Measurements from ENCODE around the gene SLC44A5.

The SLC44A5 gene

DNA sequence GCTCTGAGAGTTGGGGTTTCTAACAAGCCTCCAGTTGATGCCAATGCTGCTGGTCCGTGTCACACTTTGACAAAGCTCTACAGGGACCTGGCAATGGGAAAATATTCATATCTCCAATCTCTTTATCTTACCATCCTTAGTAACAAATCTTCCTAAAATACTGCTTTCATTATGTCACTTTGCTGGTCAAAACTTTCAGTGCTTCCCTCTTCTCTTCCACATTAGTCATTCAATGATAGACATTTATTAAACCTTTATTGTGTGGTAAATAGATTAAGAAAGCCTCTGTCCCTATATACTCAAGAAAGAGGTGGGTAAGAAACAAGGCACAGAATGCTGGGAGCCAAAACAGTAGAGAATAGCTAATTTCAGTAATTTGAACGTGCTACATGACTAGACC, 79.3 kb downstream of the SLC44A5 start:
- TF ChIP-seq, protein P1, sequence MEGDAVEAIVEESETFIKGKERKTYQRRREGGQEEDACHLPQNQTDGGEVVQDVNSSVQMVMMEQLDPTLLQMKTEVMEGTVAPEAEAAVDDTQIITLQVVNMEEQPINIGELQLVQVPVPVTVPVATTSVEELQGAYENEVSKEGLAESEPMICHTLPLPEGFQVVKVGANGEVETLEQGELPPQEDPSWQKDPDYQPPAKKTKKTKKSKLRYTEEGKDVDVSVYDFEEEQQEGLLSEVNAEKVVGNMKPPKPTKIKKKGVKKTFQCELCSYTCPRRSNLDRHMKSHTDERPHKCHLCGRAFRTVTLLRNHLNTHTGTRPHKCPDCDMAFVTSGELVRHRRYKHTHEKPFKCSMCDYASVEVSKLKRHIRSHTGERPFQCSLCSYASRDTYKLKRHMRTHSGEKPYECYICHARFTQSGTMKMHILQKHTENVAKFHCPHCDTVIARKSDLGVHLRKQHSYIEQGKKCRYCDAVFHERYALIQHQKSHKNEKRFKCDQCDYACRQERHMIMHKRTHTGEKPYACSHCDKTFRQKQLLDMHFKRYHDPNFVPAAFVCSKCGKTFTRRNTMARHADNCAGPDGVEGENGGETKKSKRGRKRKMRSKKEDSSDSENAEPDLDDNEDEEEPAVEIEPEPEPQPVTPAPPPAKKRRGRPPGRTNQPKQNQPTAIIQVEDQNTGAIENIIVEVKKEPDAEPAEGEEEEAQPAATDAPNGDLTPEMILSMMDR (IDR thresholded peaks at IDR 0.05) = no peak
- H3K27me3 ChIP-seq = no peaks in the 10 kb centered on the region
- no peaks in the 10 kb centered on the region for H3K36me3 ChIP-seq
- no peak overlapping the region for H3K27ac ChIP-seq
- no peak overlapping the region for H3K4me3 ChIP-seq (ENCODE audit: low read depth in 1 of 2, low read length in 1 of 2)
- no peaks in the 10 kb centered on the region for H3K4me1 ChIP-seq (ENCODE audit: control insufficient read depth in 1 of 2, insufficient read depth in 1 of 2, low read depth in 1 of 2, low read length in 1 of 2)
- no peaks in the 10 kb centered on the region for H3K9me3 ChIP-seq

DNA sequence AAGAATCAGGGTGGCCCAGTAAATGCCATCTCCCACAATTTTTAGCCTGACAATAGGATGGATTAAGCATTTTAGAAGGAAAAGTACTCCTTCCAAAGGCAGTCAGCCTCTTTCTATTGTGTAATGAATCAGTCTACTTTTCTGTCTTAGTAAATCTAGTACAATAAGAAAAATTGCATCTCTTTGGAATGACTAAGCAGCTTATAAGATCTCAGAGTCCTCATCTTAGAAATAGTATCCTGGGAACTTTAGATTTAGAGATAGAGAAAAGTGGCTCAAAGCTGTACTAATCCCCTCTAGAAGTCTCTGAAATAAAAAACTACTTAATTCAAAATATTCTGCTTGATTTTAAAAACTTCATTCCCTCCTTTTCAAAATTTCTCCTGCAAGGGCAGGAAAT, 81.4 kb downstream of the SLC44A5 start:
- Histone ChIP-seq H3K9me3 (no peaks in the 10 kb centered on the region), H3K4me3 (ENCODE audit: low read depth in 1 of 2, low read length in 1 of 2) (no peak overlapping the region), H3K36me3 (no peaks in the 10 kb centered on the region), H3K27me3 (no peaks in the 10 kb centered on the region), H3K4me1 (ENCODE audit: control insufficient read depth in 1 of 2, insufficient read depth in 1 of 2, low read depth in 1 of 2, low read length in 1 of 2) (no peaks in the 10 kb centered on the region), H3K27ac (no peak overlapping the region)
- TF ChIP-seq, protein P1 (IDR thresholded peaks at IDR 0.05) = no peak

DNA sequence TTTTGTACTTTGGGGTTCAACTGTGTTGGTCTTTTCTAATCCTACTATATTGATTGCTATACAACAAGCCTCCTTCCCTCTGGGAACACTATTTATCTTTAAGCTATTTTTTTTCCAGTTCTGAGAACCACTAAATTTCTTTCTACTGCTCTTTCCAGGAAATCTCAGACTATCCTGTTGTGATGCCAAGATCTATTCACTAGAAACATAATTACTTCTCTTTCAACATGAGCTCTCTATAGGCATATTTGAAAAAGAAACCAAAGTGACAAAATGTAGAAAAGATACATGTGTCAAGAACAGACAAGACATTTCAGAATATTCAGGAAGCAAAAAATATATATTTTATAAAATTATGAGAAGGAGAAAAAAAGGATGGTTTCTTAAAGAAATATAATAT, 82.9 kb downstream of the SLC44A5 start:
- no peak overlapping the region for H3K27ac ChIP-seq

DNA sequence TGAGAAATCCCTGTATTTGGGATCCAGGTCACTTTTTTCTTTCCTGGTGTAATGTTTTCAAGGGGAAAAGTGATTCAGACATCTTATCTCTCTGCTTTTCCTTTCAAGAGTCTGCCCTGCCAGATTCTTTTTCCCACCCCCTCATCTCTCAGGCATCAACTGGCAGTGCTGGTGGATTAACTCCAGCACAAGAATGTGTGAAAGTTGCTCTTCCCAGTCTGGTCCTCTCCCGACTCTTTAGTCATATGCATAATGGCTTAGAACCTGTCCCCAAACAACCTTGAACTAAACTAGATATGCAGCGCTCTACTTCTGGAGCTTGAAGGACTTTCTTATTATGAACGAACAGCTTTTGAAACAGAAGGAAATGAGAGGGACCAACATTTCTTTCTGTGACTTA, 88.5 kb downstream of the SLC44A5 start:
- no peaks in the 10 kb centered on the region for H3K27me3 ChIP-seq
- TF ChIP-seq, protein P1 (IDR thresholded peaks at IDR 0.05) = no peak
- H3K36me3 ChIP-seq = no peaks in the 10 kb centered on the region
- H3K4me1 ChIP-seq (ENCODE audit: control insufficient read depth in 1 of 2, insufficient read depth in 1 of 2, low read depth in 1 of 2, low read length in 1 of 2) = no peaks in the 10 kb centered on the region
- no peak overlapping the region for H3K4me3 ChIP-seq (ENCODE audit: low read depth in 1 of 2, low read length in 1 of 2)
- no peak overlapping the region for H3K27ac ChIP-seq
- H3K9me3 ChIP-seq = no peaks in the 10 kb centered on the region

More for the DNA sequence above, 82.9 kb downstream of the SLC44A5 start:
- TF ChIP-seq, protein P1 (IDR thresholded peaks at IDR 0.05) = no peak
- Histone ChIP-seq H3K27me3 (no peaks in the 10 kb centered on the region), H3K9me3 (no peaks in the 10 kb centered on the region), H3K4me1 (ENCODE audit: control insufficient read depth in 1 of 2, insufficient read depth in 1 of 2, low read depth in 1 of 2, low read length in 1 of 2) (no peaks in the 10 kb centered on the region), H3K4me3 (ENCODE audit: low read depth in 1 of 2, low read length in 1 of 2) (no peak overlapping the region), H3K36me3 (no peaks in the 10 kb centered on the region)

DNA sequence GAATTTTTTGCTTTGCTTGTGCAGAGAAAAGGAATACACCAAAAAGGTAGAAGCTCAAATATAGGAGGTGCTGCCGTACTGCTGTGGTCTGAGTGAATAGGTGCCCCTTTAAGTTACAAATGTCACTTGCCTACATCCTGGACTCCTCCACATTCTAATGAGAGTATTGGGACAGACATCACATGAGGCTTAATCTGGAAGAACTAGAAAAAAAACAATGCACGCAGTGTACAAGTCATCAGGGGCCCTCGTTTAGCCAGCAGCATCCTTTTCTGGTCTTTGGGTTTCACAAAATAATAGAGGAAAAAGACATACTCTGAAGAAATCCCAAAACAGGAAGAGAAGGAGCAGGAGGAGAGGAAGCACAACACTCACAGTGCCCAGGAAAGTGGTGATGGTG, 89.3 kb downstream of the SLC44A5 start:
- no peaks in the 10 kb centered on the region for H3K9me3 ChIP-seq
- TF ChIP-seq, protein P1 (IDR thresholded peaks at IDR 0.05) = no peak
- H3K4me1 ChIP-seq (ENCODE audit: control insufficient read depth in 1 of 2, insufficient read depth in 1 of 2, low read depth in 1 of 2, low read length in 1 of 2) = no peaks in the 10 kb centered on the region
- H3K4me3 ChIP-seq (ENCODE audit: low read depth in 1 of 2, low read length in 1 of 2) = no peak overlapping the region
- no peaks in the 10 kb centered on the region for H3K36me3 ChIP-seq
- H3K27me3 ChIP-seq = no peaks in the 10 kb centered on the region
- no peak overlapping the region for H3K27ac ChIP-seq

Data from neutrophil (primary cell).